GM10847 (cell line): ENCODE data around the gene LMF1.

ENCODE experiments used
- POLR2A ChIP-seq: IDR thresholded peaks from 2 replicates; pipeline ENCODE4 v1.6.1; 2011; ENCODE audit not compliant: insufficient read length; ENCODE audit errors: extremely low read depth

The LMF1 gene

DNA sequence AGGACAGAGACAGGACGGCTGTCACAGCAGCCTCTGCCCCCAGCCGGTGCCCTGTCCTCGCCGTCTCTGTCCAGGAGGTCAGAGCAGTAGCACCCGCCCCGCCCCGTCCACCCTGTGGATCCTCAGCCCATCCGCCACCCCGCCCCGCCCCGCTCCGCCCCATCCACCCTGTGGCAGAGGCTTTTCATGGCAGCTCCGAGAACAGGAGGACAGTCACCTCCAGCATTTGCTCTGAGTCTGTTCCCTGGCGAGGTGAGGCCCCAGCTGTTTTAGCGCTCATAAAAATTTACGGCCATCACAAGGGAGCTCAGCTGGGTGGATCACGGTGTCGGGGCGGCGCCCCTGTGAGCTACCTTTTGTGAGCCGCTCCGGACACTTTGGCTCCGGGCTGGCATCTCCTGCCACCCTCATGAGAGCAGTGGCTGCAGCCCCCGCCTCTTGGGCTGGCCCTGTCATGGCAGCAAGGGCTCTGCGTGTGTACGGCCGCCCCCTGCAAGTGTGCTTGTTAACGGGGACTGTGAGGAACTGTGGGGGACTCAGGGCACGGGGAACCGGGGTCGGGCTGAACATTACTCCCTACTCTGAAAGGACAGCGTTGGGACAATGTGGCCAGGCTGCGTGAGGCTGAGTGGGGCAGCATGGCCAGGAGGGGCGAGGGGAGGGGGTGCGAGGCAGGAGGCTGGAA, 138.0 kb downstream of the LMF1 start:
- TF ChIP-seq POLR2A, result no peak

DNA sequence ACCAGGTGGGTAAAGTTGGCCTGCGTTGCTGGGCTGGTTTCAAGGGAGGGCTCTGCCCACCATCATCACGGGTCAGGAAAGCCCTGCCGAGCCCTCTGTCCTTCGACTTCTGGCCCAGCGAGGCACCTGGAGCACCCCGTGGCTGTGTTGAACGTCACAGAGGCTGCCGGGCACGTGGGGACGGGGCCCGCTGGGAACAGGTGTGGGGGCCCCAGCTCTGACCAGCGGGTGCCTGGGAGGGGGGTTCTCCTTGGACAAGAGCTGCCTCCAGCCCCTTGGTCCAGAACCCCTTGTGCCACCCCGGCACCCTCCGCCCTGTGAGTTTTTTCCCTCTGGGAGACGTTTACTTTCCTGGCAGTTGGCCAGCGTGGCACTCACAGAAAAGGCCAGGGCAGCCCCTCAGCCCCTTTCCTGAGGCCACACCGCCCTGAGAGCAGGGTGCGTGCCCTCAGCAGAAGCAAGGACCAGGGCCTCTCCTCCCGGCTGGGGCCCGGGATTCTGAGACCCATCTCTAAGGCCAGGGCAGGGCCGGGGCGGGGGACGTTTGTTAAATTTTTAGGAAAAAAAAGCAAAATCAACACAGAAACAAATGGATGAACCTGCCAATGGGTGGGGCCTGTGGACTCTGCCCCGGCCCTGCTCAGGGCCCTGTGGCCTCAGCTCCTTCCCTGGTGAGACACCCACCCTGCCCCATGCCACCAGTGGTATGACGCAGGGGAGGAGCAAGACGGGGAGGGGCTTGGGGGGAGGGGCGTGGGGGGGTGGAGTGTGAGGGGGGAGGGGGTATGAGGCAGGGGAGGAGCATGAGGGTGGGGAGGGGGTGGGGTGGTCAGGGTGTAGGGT, 139.0 kb downstream of the LMF1 start:
- no peak for TF ChIP-seq POLR2A

DNA sequence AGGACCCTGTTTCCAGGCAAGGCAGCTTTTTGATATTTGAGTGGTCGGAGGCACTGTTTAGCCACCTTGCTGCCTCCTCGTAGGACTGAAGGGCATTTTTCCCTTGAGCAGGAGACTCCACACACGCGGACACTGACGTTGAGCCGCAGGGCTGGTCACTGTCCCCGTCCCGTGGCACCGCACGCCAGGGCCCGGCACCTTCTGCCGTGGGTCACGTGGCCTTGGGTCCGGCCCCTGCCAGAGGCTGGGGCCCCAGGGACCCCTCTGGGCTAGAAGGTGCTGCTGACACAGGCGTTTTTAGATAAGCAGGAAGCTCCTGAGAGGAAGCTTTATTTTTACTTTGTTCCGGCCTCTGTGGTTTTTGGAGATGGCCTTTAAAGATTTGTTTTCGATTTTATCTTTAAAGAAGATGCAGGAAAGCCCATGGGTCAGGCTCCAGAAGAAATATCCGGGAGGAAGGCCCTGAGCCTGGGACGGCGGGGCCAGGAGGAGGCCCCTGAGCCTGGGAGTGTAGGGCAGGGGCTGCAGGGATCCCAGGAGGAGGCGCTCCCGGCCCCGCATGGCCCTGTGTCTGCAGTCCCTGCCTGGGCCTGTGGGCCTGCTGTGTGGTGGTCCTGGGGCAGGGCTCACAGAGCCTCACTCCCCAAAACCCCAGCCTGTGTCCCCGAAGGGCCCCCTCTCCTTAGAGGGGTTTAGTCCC, 139.8 kb downstream of the LMF1 start:
- no peak for TF ChIP-seq POLR2A

DNA sequence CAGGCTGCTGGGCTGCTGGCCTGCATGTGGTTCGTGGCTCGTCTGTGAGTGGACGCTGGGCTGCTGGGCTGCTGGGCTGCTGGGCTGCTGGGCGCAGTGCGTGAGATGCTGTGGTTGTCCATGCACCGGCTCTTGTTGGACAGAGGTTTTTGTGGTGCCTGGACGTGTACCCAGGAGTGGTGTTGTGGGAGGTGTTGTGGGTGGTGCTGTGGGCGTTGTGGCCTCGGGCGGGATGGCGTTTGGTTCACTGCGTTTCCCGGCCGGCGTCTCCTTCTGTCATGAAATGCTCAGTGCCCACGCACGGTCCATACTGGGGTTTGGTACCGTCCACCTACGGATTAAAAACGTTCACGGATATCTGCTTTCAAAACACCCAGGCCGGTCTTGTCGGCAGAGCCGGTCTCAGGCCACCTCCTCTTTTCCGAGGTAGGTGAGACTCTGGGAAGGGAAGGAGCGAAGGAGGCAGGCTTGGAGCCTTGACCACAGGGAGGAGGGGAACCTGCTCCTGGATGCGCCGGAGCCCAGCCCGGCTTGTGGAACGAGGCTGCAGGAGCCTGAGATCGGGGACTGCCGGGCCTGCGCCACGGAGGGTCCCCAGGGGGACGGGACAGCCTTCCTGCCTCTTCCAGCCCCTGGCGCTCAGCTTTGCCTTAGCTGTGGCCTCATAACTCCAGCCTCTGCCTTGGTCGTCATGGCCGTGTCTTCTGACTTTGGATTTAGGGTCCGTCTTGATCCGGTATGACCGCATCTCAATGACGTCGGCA, 140.5 kb downstream of the LMF1 start:
- no peak for TF ChIP-seq POLR2A

DNA sequence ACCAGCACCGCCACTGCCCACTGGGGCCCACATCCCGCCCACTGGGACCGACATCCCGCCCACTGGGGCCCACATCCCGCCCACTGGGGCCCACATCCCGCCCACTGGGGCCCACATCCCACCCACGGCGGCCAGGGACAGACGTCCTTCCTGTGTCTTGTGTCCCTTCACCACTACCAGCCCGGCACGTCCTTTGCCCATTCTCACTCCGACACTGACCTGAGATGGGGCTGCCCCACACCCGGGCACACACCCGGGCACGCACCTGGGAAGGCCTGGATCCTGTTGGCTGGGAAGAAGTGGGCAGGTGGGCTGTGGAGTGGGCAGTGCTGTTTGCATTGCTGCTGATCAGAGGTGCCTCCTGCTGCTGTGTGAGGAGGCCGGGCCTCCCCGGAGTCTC, 141.9 kb downstream of the LMF1 start:
- TF ChIP-seq POLR2A, result no peak

DNA sequence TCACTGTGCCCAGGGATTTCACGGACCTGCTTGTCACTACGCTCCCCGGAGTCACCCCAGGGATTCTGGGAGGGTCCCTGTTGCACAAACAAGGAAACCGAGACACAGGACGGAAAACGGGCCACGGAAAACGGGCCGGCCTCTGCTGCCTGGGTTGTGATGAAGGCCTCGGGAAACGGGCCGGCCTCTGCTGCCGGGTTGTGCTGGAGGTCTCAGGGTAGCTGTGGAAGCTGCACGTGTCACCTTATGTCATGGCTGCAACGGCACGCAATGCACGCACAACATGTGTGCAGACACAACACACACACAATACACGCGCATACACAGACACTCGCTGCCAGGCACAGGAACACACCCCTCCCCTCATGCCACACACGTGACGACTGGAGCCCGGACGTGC, 143.3 kb downstream of the LMF1 start:
- TF ChIP-seq POLR2A, result no peak

DNA sequence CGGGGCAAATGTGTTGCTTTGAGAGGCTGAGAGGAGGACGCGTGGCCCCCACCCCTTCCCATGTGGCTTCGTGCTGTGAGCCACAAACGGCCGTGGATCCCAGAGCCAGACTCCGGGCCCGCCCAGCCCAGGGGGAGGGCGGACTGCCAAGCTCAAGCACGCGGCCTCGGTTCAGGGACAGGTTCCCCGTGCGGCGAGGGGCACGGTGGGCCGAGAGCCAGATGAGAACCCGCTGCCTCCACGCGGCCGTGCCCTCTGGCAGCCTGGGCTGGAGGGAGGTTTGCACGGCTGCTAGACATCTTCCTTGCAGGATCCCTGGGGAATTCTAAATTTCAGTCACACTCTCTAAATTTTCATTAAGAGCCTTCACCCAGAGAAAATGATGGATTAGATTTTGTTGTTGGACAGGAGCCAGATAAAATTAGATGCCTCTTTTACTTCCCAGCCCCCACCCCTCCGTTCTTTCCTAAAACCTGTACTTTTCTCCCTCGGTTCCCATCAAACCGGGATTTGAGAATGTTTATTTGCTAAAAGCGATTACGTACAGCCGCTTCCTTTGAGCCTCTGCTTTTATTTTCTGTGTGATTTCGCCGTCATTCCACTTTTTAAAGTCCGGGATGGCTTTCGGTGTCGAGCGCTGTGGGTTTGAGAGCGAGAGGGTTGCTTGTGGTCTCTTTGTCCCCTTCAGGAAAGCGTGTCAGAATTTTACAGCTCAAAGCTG, 145.3 kb downstream of the LMF1 start:
- no peak for TF ChIP-seq POLR2A

DNA sequence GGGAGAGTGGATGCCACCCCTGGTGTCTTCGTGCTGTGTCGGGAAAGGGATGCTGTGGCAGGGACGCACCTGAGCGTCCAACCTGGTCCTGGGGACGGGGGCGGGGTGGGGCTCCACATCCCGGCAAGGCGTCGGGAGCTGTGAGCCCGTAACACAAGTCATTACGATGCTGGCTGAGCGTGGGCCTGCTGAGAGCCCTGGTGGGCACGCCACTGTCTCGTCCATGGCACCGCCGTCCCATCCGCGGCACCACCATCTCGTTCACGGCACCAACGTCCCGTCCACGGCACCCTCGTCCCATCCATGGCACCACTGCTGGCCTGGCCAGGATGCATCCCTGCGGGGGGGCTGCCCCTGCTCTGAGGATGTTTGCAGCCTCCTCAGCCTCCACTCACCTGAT, 146.2 kb downstream of the LMF1 start:
- TF ChIP-seq POLR2A, result no peak

DNA sequence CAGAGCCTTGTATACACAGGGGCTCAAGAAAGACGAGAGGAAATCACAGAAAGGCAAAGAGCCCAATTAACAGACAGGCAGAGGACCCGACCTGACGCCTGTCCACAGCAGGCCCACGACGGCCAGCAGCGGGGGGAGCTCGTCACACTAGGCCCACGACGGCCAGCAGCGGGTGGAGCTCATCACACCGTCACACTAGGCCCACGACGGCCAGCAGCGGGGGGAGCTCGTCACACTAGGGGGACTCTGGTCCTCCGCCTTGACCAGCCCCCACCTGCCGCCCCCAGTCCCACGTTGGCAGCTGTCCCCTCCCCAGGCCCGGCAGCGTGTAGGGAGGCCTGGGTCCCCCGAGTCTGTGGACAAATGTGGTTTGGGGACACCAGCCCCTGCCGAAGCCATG, 146.6 kb downstream of the LMF1 start:
- TF ChIP-seq POLR2A, result no peak

DNA sequence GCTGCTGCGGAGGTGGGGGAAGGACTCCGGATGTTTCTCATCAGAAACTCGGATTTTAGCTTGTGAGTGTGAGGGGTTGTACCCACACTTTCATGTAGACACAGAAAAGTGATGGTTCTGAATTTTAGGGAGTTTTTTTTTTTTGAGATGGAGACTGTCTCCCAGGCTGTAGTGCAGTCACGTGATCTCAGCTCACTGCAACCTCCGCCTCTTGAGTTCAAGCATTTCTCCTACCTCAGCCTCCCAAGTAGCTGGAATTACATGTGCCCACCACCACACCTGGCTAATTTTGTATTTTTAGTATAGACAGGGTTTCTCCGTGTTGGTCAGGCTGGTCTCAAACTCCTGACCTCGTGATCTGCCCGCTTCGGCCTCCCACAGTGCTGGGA, 147.9 kb downstream of the LMF1 start:
- no peak for TF ChIP-seq POLR2A

DNA sequence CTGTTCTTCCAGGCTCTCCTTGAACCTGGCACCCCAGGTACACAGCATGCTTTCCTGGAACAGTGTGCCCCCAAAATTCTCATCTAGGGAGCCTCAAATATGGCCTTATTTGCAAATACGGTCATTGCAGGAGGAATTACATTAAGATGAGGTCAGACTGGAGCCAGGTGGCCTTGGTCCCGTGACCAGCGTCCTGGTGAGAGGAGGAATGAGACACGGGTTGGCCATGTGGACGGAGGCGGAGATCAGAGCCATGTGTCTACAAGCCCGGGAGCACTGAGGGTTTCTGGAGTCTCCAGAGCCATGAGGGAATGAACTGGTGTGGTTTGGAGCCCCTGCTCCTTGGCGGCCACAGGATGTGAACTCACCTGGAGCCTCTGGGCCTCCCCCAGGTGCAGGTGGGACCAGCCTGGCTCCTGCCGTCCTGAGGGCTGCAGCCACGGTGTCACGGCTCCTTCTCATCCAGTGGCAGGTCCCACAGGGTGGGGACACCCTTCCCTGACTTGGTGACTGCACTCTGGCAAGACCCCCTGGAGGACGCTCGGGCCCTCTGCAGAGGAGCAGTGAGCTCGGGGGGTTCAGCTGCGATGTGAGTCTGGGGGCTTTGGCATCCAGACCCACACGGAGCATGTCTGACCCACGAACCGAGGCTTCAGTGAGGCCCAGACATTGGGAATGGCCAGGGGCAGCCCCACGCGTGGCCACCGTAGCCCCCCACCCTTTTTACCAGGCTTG, 148.4 kb downstream of the LMF1 start:
- TF ChIP-seq POLR2A, result no peak

DNA sequence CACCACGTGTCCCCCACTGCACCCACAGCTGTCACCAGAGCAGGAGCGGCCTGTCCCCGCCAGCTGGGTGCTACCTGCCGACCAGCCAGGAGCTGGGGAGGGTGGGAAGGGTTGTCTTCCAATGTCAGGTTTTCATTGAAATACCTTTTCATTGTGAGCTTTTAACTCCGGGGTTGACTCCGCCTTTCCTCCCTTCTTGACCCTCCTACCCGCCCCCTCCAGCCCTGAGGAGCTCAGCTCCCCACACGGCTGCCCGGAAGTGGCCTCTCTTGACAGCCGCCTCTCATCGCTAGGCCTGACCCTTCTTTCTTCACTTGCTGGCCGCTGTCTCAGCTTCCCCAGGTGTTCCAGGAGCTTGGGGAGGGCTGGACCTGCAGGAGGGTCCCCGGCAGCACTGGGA, 149.0 kb downstream of the LMF1 start:
- TF ChIP-seq POLR2A, result no peak

DNA sequence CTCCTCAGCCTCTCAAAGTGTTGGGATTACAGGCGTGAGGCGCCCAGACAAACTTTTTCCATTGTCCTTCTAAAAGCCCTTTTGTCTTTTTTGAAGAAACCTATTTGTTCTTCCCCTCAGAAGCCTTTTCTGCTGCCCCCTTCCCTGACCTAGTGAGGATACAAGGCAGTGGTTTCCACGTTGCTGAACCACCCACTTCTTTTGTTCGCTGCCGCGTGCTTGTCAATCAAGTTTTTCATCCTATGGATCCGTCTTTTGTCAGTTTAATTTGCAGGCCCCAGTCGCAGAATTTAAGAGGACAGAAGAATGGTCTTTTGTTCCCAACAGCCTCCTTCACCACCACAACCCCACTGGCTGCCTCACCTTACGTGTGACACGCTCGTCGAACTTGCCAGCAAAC, 150.0 kb downstream of the LMF1 start:
- no peak for TF ChIP-seq POLR2A
